HG03558 (cell line): ENCODE measurements around the gene HOXA7.

Experiments used
- ATAC-seq: cut with Tn5 transposase; IDR thresholded peaks from one replicate; pipeline ENCODE4 v1.9.1; 2021; ENCODE audit warnings: moderate number of reproducible peaks; ENCODE audit not compliant: unreplicated experiment; ENCODE audit errors: extremely low read depth

HOXA7 gene

DNA sequence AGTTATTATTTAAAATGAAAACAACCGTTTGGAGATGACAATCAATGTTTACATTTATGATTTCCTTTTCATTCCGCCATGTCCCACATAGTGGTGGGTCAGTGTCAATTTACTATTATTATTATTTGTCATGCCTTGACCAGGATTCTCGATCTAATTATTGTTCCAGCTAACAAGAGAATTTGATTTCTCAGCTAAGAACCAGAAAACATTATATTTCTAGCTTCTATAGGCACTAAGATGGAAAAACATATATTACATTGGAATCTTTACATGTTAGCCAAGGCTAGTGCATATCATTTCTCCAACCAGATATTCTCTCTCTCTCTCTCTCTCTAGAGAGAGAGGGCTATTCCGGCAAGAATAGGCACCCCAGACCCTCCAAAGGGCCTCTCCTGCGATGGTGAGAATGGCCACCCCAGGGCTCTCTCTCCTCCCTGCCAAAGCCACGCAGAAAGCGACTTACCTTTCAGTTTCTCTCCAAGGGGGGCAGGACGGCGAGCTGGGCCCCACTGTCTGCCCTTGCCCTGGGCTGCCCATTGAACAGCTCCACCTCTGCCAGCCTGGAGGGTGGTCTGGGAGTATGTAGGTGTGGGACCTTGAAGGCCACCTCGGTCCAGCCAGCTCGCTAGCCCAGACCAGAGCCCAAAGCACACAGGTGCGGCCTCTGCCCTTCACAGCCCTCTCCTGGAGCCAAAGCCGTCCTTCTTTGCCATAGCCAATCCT lies 6.5 kb downstream of the HOXA7 start:
- no peak for ATAC-seq

DNA sequence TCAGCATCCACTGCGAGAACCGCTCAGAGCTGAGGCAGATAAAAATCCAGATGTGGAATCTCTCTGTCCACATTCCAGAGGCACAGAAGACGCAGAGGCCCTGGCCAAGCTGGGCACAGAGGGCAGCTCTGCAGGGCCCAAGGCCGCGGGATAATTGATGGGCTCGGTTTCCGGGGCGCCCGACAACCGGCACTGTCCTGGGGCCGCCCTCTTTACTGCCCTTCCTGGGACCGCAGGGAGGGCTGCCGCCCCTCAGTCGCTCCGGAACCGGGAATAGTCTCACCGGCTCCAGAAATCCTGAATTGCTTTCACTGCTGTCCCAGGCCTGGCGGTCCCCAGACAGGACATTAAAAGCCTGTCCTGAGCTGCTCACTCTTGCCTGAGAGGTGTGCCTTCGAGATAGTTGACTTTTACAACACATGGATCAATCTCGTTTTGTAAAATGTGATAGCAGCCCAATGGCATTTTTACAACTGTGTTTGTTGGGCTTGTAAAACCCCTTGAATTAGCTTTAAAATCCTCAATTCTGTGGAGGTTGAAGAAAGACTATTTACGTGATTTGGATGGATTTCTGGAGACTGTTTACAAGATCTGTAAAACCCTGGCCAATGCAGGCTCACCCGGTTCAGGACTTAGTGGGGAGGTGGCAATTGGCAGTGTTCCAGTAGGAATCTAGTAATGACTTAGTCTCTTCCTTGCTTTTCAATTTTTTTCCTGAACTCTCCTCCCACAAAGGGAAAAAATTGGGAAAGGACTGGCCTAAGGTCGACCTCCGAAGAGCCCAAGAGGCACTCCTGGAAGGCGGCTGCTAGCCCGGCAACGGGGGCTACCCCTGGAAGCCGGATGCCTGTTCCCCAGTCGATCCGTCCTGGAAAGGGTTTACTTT lies 7.5 kb downstream of the HOXA7 start:
- no peak for ATAC-seq

DNA sequence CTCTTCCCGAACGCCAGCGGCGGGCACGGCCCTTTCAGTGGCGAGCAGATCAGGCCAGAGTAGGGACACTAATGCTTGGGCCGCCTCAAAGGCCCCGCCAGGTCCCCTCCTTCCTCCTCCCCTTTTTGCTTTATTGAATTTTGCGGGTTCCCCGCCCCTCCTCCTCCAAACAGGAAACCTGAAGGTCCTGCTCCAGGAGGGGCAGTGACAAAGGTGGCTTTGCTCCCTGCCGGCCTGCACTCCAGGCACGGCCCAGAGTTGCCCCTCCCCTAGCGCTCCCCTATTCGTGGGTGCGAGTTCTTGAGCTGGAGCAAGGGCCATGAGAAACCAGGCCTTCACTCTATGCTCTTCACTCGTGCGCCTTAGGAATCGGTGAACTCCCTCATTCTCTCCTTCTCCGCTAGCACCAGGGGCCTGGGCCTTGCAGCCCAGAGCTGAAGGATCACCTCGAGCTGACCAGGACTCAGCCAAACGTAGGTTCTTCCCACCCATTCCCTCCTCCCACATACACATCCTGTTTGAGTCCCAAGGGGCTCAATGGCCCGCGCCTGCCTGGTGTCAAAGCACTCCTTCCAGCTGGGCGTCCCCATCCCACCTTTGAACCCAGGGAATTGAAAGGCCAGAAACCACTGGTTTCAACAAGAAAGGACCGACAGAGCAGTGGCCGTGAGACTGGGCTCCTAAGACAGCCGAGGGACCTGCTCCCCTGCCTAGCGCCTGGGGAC lies 8.3 kb downstream of the HOXA7 start:
- ATAC-seq = no peak

GRCh38 chr7:27147199-27148030 lies 9.1 kb downstream of the HOXA7 start, which contains the start of gene HOXA6:
TSS of gene HOXA6 (minus strand) at chr7:27147774. CDS start at chr7:27147749, 25 bp downstream.
- ATAC-seq = no peak

- ATAC-seq = no peak
Measured at GRCh38 chr7:27146491-27147198, 9.8 kb downstream of the HOXA7 start.

DNA sequence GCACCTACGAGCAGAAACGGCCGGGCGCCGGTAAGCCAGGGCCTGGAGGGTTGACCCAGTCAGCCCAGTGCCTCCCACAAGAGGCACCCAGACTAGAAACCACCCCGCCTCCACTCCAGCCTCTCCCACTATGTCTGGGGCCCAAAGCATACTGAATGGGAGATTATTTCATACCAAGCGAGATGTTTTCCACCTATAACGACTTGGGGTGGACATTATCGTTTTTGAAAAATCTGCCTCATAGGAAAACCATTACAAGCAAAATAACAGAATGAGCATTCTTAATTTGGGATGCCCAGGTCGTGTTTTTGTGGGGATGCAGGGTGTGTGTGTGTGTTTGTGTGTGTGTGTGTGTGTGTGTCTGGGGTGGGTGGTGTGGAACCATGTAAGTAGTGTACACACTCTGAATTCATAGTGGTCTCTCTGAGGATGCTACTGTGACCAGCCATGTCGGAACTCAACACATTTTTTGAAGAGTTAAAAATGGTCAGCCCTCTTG lies 10.5 kb downstream of the HOXA7 start:
- ATAC-seq = no peak

GRCh38 chr7:27145165-27145913 lies 11.1 kb downstream of the HOXA7 start:
- no peak for ATAC-seq

- ATAC-seq = no peak
Measured at GRCh38 chr7:27144781-27145164, 11.7 kb downstream of the HOXA7 start.

DNA sequence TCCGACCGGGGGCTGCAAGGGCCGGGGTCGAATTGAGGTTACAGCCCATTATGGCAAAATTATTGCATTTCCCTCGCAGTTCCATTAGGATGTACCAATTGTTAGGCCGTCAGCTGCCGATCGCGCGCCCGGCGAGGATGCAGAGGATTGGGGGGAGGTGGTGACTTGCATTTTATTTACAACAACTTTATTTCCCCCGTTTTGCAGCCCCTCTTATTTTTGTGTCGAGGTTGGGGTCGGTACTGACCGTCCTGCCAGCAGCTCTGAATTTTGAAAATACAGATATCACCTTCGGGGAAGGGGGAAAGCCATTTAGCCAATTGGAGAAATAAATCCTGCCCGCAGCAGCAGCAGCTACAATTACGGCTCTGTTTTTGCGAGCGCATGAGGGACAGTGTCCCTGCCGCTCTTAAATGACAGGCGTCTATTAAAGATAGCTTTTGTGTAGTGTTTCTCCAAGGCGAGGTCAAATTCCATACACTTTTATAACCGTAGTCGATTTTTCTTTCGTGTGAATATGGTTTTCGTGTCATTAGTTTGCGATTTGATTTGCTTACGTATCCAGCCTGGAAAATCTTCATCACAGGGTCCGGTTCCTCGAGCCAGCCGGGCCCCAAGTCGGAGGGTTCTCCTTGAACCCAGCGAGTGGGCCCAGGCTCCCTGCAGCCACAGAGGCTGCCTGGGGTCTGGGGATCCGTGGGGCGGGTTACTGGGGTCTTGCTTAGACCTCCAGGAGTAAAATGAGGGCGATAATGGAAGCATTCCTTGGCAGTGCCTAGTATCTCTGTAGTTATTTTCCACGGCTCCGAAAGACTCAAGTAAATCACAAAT lies 12.3 kb downstream of the HOXA7 start:
- no peak for ATAC-seq

GRCh38 chr7:27143023-27143949 lies 13.2 kb downstream of the HOXA7 start, which contains the start of gene HOXA5:
TSS of gene HOXA5 (minus strand) at chr7:27143681. CDS start at chr7:27143607, 74 bp downstream.
- ATAC-seq = no peak

- ATAC-seq = no peak
Measured at GRCh38 chr7:27142580-27143022, 13.9 kb downstream of the HOXA7 start.

- no peak for ATAC-seq
Measured at GRCh38 chr7:27141923-27142579, 14.4 kb downstream of the HOXA7 start.

- ATAC-seq = no peak
Measured at GRCh38 chr7:27141137-27141922, 15.1 kb downstream of the HOXA7 start.

DNA sequence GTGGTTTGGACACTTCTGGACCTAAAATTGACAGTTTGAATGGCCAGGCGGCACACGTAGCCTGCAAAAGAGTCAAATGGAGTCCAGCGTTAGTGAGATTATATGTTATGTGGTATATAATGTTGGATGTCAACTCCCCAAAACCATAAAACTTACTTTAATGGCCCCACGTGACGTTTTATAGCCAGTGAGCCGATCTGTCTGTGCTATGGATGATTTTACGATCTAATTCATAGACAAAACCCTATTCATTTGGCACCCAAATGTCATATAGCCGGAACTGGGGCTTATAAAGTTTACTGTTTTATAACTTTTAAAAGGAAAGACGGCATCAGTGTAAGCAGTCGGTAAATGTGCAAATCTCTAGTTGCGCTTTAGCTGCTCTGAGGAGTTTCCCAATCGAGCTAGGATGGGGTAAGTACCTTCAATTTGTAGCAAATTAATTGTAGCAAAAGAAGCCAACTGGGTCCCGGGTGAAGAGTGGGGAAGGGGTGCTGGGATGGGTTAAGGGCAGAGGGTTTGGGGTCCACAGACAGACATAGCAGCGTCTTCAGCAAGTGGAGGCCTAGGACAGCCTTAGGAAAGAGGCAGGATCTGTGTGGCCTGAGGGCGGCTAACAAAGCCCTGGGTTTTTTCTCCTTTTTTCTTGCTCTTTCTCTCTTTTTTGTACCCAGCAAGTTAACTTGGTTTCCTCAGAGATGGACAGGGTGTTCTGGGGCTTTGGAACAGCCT lies 16.2 kb downstream of the HOXA7 start:
- ATAC-seq = no peak
